K562 (cell line): ENCODE measurements around the gene ARHGEF1. TPM values are rescaled to one million over a fixed set of nuclear protein-coding genes. Genes with fewer than 3 reads are reported as not detected.

Experiments used
- HDAC2 ChIP-seq: fragments of 450-650 bp; IDR thresholded peaks from 2 replicates; pipeline ENCODE4 v1.6.1; 2016; ENCODE audit warnings: mild to moderate bottlenecking
- IFI16 ChIP-seq: fragments of 250-450 bp; sonication (Bioruptor Pico); IDR thresholded peaks from 2 replicates; pipeline ENCODE4 v2.1.2; 2022; ENCODE audit warnings: mild to moderate bottlenecking, inconsistent platforms
- KDM2B ChIP-seq: fragments of 250-450 bp; sonication (Bioruptor Pico); IDR thresholded peaks from 2 replicates; pipeline ENCODE4 v1.8.0; 2021; ENCODE audit warnings: mild to moderate bottlenecking, moderate library complexity
- MAZ ChIP-seq, 2 experiments: fragments of 450-650 bp in 1 of 2; sonication (generic) in 1 of 2; formaldehyde crosslinking; IDR thresholded peaks in 1 of 2; conservative IDR thresholded peaks in 1 of 2; 2 replicates each; pipeline versions ENCODE4 v1.4.0 to v1.5.0; 2020; ENCODE audit warnings: mild to moderate bottlenecking in 1 of 2, missing genetic modification reagents in 1 of 2
- MEIS2 ChIP-seq: fragments of 450-650 bp; IDR thresholded peaks from 2 replicates; pipeline ENCODE4 v1.6.1; 2014; ENCODE audit warnings: mild to moderate bottlenecking; ENCODE audit not compliant: partially characterized antibody
- MTA2 ChIP-seq: fragments of 450-650 bp; IDR thresholded peaks from 2 replicates; pipeline ENCODE4 v1.6.1; 2016; ENCODE audit warnings: low read depth
- NCOA1 ChIP-seq: fragments of 450-650 bp; IDR thresholded peaks from 2 replicates; pipeline ENCODE4 v1.6.1; 2016; ENCODE audit warnings: low read depth
- NFATC3 ChIP-seq: fragments of 450-650 bp; IDR thresholded peaks from 2 replicates; pipeline ENCODE4 v1.6.1; 2017; ENCODE audit warnings: mild to moderate bottlenecking
- PCBP1 ChIP-seq: fragments of 200-400 bp; formaldehyde crosslinking; IDR thresholded peaks from 2 replicates; pipeline ENCODE4 v1.6.1; 2018; ENCODE audit warnings: mild to moderate bottlenecking, low read depth, low read length; ENCODE audit not compliant: poor library complexity, severe bottlenecking
- RAD21 ChIP-seq, 2 experiments: fragments of 250-450 bp in 1 of 2; fragments of 450-650 bp in 1 of 2; sonication (Bioruptor Pico) in 1 of 2; formaldehyde crosslinking in 1 of 2; IDR thresholded peaks in 1 of 2; conservative IDR thresholded peaks in 1 of 2; 2 replicates each; pipeline versions ENCODE4 v1.4.0 to v1.8.0; 2020 to 2022; ENCODE audit warnings: mild to moderate bottlenecking in 2 of 2, moderate library complexity in 1 of 2
- SMC3 ChIP-seq: conservative IDR thresholded peaks from 2 replicates; pipeline ENCODE4 v1.6.1; 2011; ENCODE audit warnings: low read depth, low read length, improper control_type of control experiment; ENCODE audit not compliant: insufficient read depth
- SPI1 ChIP-seq: IDR thresholded peaks from 2 replicates; pipeline ENCODE4 v1.6.1; 2011; ENCODE audit warnings: low read depth, low read length, control low read depth, borderline replicate concordance
- SREBF1 ChIP-seq: fragments of 150-350 bp; IDR thresholded peaks from 2 replicates; pipeline ENCODE4 v1.6.1; 2014; ENCODE audit warnings: antibody characterized with exemption, low read depth, low read length, borderline replicate concordance
- TRIM24 ChIP-seq, 2 experiments: fragments of 450-650 bp; IDR thresholded peaks; 2 replicates each; pipeline ENCODE4 v1.6.1; 2016
- XRCC5 ChIP-seq: fragments of 200-400 bp; formaldehyde crosslinking; IDR thresholded peaks from 2 replicates; pipeline ENCODE4 v1.6.1; 2017; ENCODE audit warnings: low read depth, mild to moderate bottlenecking, low read length
- YY1 ChIP-seq, 3 experiments: IDR thresholded peaks; 2 replicates each; pipeline ENCODE4 v1.6.1; 2011; ENCODE audit warnings: low read length in 2 of 3, mild to moderate bottlenecking in 2 of 3, moderate library complexity in 2 of 3, borderline replicate concordance in 1 of 3, control low read depth in 1 of 3, low read depth in 1 of 3; ENCODE audit not compliant: insufficient read depth in 3 of 3, insufficient replicate concordance in 2 of 3, control insufficient read depth in 1 of 3, insufficient read length in 1 of 3; ENCODE audit errors: extremely low read depth in 1 of 3
- polyA plus RNA-seq, 8 experiments: library from polyadenylated mRNA; depleted of rRNA in 4 of 8; stranded (reverse) in 5 of 8; unstranded in 3 of 8; fragments of >200 nt; fragmentation: Nextera tagmentation in 2 of 8; fragmentation: Illumina TruSeq in 1 of 8; extraction: Ambion mirVana in 2 of 8; extraction: Trizol in 1 of 8; gene quantifications; 2 replicates each; pipeline versions ENCODE4 v1.2.1 to v1.2.3, GENCODE V29; 2011 to 2014; ENCODE audit warnings: inconsistent platforms in 1 of 8, missing spikeins in 1 of 8
- total RNA-seq, 7 experiments: library from RNA; depleted of rRNA in 6 of 7; stranded (reverse); fragments of >200 nt in 6 of 7; fragmentation: Illumina TruSeq in 2 of 7; extraction: Trizol in 2 of 7; gene quantifications; 2 replicates each; pipeline versions ENCODE4 v1.2.1 to v1.2.3, GENCODE V29; 2011 to 2021; ENCODE audit warnings: low replicate concordance in 1 of 7
- TF ChIP-seq, protein P1 (sequence below): fragments of 250-450 bp; sonication (Bioruptor Pico); IDR thresholded peaks from 2 replicates; pipeline ENCODE4 v1.4.0; 2020; ENCODE audit warnings: mild to moderate bottlenecking, moderate library complexity
- TF ChIP-seq, protein P2 (sequence below): fragments of 450-650 bp; formaldehyde crosslinking; conservative IDR thresholded peaks from 2 replicates; pipeline ENCODE4 v1.4.0; 2022; ENCODE audit warnings: mild to moderate bottlenecking, missing genetic modification characterization
- TF ChIP-seq, protein P3 (sequence below): fragments of 450-650 bp; IDR thresholded peaks from 2 replicates; pipeline ENCODE4 v1.6.1; 2016
- TF ChIP-seq, protein P4 (sequence below): IDR thresholded peaks from 2 replicates; pipeline ENCODE4 v1.6.1; 2011; ENCODE audit warnings: borderline replicate concordance, low read depth, mild to moderate bottlenecking, moderate library complexity, low read length; ENCODE audit not compliant: insufficient read depth, poor library complexity, severe bottlenecking

The ARHGEF1 gene
- total and polyA plus RNA-seq, 9 of the 15 experiments (the other 6 are each of a cell fraction or from before 2014, with no cell fraction given) = 1.9 to 149 (median 29.8) TPM

DNA sequence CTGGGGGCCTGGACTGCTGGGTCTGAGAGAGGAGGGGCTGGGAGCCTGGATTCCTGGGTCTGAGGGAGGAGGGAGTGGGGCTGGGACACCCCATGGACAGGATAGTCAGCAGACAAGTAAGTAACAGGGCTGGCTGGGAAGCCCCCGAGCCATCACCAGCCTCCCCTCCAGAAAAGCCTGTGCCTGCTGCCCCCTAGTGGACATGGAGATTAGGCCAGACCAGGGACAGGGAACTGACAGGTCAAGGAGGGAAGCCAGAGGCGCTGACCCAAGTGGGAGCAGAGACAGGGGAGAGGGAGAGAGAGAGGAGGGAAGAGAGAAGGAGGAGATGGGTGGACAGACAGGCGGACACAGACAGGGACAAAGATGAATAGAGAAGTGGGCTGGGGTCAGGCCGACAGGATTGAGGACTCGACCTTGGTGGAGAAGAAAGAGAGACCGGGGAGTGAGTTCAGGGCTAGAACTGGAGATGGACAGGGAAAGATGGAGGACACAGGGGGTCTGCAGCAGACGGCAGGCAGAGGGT is 51.9 kb downstream of the ARHGEF1 start (continued):
- TF ChIP-seq RAD21 (CRISPR knock-in tag; conservative IDR thresholded peaks at IDR 0.05 in 1 of 2, IDR thresholded peaks at IDR 0.05 in 1 of 2) (peak; percentile 22 to 74), IFI16 (CRISPR knock-in tag) (no peak), SPI1 (peak; percentile 28; the same call in 1 of the 2 replicates), HDAC2 (0 out of 2 replicates have a peak, but pooled peaks have one; percentile 16), NCOA1 (0 out of 2 replicates have a peak, but pooled peaks have one; percentile 11), YY1 (IDR thresholded peaks at IDR 0.05; ENCODE audit: borderline replicate concordance in 1 of 3, control insufficient read depth in 1 of 3, extremely low read depth in 1 of 3, insufficient read depth in 3 of 3, insufficient read length in 1 of 3, insufficient replicate concordance in 2 of 3, low read depth in 1 of 3, low read length in 2 of 3) (peak in 2 of 3 experiments; percentile 17 to 18), MAZ (CRISPR knock-in tag; conservative IDR thresholded peaks at IDR 0.05 in 1 of 2, IDR thresholded peaks at IDR 0.05 in 1 of 2) (peak in 1 of 2 experiments; percentile 47; a peak in 1 of 4 replicates), SREBF1 (no peak), PCBP1 (no peak), NFATC3 (no peak), KDM2B (no peak), MTA2 (peak; percentile 21; the same call in 1 of the 2 replicates), TRIM24 (IDR thresholded peaks at IDR 0.05) (no peak), MEIS2 (peak; percentile 27), SMC3 (peak; percentile 56), XRCC5 (peak; percentile 59; the same call in 1 of the 2 replicates)
- TF ChIP-seq, protein P1, sequence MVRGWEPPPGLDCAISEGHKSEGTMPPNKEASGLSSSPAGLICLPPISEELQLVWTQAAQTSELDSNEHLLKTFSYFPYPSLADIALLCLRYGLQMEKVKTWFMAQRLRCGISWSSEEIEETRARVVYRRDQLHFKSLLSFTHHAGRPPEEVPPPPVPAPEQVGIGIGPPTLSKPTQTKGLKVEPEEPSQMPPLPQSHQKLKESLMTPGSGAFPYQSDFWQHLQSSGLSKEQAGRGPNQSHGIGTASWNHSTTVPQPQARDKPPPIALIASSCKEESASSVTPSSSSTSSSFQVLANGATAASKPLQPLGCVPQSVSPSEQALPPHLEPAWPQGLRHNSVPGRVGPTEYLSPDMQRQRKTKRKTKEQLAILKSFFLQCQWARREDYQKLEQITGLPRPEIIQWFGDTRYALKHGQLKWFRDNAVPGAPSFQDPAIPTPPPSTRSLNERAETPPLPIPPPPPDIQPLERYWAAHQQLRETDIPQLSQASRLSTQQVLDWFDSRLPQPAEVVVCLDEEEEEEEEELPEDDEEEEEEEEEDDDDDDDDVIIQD (CRISPR knock-in tag) = no peak
- TF ChIP-seq, protein P2, sequence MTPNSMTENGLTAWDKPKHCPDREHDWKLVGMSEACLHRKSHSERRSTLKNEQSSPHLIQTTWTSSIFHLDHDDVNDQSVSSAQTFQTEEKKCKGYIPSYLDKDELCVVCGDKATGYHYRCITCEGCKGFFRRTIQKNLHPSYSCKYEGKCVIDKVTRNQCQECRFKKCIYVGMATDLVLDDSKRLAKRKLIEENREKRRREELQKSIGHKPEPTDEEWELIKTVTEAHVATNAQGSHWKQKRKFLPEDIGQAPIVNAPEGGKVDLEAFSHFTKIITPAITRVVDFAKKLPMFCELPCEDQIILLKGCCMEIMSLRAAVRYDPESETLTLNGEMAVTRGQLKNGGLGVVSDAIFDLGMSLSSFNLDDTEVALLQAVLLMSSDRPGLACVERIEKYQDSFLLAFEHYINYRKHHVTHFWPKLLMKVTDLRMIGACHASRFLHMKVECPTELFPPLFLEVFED (CRISPR knock-in tag) = 0 out of 2 replicates have a peak, but pooled peaks have one; percentile 40
- TF ChIP-seq, protein P3, sequence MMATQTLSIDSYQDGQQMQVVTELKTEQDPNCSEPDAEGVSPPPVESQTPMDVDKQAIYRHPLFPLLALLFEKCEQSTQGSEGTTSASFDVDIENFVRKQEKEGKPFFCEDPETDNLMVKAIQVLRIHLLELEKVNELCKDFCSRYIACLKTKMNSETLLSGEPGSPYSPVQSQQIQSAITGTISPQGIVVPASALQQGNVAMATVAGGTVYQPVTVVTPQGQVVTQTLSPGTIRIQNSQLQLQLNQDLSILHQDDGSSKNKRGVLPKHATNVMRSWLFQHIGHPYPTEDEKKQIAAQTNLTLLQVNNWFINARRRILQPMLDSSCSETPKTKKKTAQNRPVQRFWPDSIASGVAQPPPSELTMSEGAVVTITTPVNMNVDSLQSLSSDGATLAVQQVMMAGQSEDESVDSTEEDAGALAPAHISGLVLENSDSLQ = peak; percentile 71
- TF ChIP-seq, protein P4, sequence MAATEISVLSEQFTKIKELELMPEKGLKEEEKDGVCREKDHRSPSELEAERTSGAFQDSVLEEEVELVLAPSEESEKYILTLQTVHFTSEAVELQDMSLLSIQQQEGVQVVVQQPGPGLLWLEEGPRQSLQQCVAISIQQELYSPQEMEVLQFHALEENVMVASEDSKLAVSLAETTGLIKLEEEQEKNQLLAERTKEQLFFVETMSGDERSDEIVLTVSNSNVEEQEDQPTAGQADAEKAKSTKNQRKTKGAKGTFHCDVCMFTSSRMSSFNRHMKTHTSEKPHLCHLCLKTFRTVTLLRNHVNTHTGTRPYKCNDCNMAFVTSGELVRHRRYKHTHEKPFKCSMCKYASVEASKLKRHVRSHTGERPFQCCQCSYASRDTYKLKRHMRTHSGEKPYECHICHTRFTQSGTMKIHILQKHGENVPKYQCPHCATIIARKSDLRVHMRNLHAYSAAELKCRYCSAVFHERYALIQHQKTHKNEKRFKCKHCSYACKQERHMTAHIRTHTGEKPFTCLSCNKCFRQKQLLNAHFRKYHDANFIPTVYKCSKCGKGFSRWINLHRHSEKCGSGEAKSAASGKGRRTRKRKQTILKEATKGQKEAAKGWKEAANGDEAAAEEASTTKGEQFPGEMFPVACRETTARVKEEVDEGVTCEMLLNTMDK = peak; percentile 45
